IMR-90 (cell line): Measurements from ENCODE around the gene PALLD. TPM values are rescaled to one million over a fixed set of nuclear protein-coding genes. Genes with fewer than 3 reads are reported as not detected.

Source experiments
- ATAC-seq: fragments of 200-7000 bp; cut with Tn5 transposase; 2 replicates; pipeline ENCODE4 v1.9.1; 2020; ENCODE audit warnings: low read depth, mild to moderate bottlenecking, moderate library complexity
- BruUV-seq: library from RNA; stranded (reverse); fragments of 400-500 nt; replicated peaks from 2 replicates; lab custom pipeline; 2021; lab: Mats Ljungman, UMichigan
- CTCF ChIA-PET: fragments of 300-600 bp; formaldehyde crosslinking; extraction: SDS; loops from one replicate; lab custom pipeline; 2021; ENCODE audit warnings: antibody characterized with exemption; lab: Yijun Ruan, JAX
- POLR2A ChIA-PET: fragments of 300-600 bp; sonication (Branson Sonifier 250); formaldehyde crosslinking; loops from one replicate; lab custom pipeline; 2022; ENCODE audit warnings: antibody characterized with exemption; ENCODE audit not compliant: unreplicated experiment; lab: Charles Lee
- DNase-seq: peaks from one replicate; pipeline ENCODE4 v3.0.0; 2013
- H2AFZ ChIP-seq: replicated peaks from 2 replicates; pipeline ENCODE3; 2013; ENCODE audit warnings: low read length, mild to moderate bottlenecking; ENCODE audit not compliant: poor library complexity
- H2AK5ac ChIP-seq: 2 replicates; pipeline ENCODE4 v1.6.1; 2013; ENCODE audit warnings: low read depth, low read length, inconsistent platforms
- H2AK9ac ChIP-seq: replicated peaks from 2 replicates; pipeline ENCODE3; 2013; ENCODE audit warnings: mild to moderate bottlenecking, low read depth, low read length, moderate library complexity; ENCODE audit not compliant: poor library complexity
- H2BK120ac ChIP-seq: 2 replicates; pipeline ENCODE4 v1.6.1; 2013; ENCODE audit warnings: low read depth, low read length, inconsistent platforms
- H2BK15ac ChIP-seq: 3 replicates; pipeline ENCODE4 v1.6.1; 2013; ENCODE audit warnings: low read depth, low read length, inconsistent platforms
- H2BK20ac ChIP-seq: 2 replicates; pipeline ENCODE4 v1.6.1; 2013; ENCODE audit warnings: low read depth, mild to moderate bottlenecking, inconsistent platforms, low read length, moderate library complexity
- H2BK5ac ChIP-seq: 2 replicates; pipeline ENCODE4 v1.6.1; 2013; ENCODE audit warnings: mild to moderate bottlenecking, low read depth, low read length, inconsistent platforms; ENCODE audit not compliant: poor library complexity, severe bottlenecking
- H3K14ac ChIP-seq: replicated peaks from 2 replicates; pipeline ENCODE4 v1.6.1; 2013; ENCODE audit warnings: low read depth, low read length, inconsistent platforms
- H3K18ac ChIP-seq: 2 replicates; pipeline ENCODE4 v1.6.1; 2013; ENCODE audit warnings: low read depth, low read length, control low read depth
- H3K23ac ChIP-seq: 2 replicates; pipeline ENCODE4 v1.6.1; 2013; ENCODE audit warnings: low read depth, low read length, inconsistent platforms
- H3K27ac ChIP-seq: 2 replicates; pipeline ENCODE4 v1.5.1; 2013; ENCODE audit warnings: mild to moderate bottlenecking, control low read depth, low read length; ENCODE audit not compliant: insufficient read depth
- H3K27me3 ChIP-seq: 2 replicates; pipeline ENCODE4 v1.6.1; 2013; ENCODE audit warnings: low read length; ENCODE audit not compliant: control insufficient read depth, insufficient read depth
- H3K36me3 ChIP-seq: 2 replicates; pipeline ENCODE4 v1.6.1; 2013; ENCODE audit warnings: low read length, mixed read lengths; ENCODE audit not compliant: control insufficient read depth, insufficient read depth
- H3K4ac ChIP-seq: 2 replicates; pipeline ENCODE4 v1.6.1; 2013; ENCODE audit warnings: low read depth, low read length, inconsistent platforms
- H3K4me1 ChIP-seq: 2 replicates; pipeline ENCODE4 v1.6.1; 2013; ENCODE audit warnings: low read length, mixed read lengths; ENCODE audit not compliant: control insufficient read depth, insufficient read depth
- H3K4me2 ChIP-seq: 2 replicates; pipeline ENCODE4 v1.6.1; 2013; ENCODE audit warnings: low read depth, mild to moderate bottlenecking, control low read depth, low read length, moderate library complexity
- H3K4me3 ChIP-seq: 2 replicates; pipeline ENCODE4 v1.5.1; 2013; ENCODE audit warnings: low read depth, mild to moderate bottlenecking, control low read depth, low read length, moderate library complexity; ENCODE audit not compliant: insufficient read depth
- H3K56ac ChIP-seq: 2 replicates; pipeline ENCODE4 v1.6.1; 2013; ENCODE audit warnings: low read length, inconsistent platforms; ENCODE audit not compliant: insufficient read depth; ENCODE audit errors: extremely low read depth
- H3K79me1 ChIP-seq, 2 experiments: 2 replicates each; pipeline ENCODE4 v1.6.1; 2013; ENCODE audit warnings: low read length in 2 of 2, inconsistent platforms in 1 of 2, low read depth in 1 of 2
- H3K9ac ChIP-seq: 2 replicates; pipeline ENCODE4 v1.6.1; 2013; ENCODE audit warnings: low read depth, low read length, control low read depth
- H3K9me1 ChIP-seq: 2 replicates; pipeline ENCODE4 v1.6.1; 2013; ENCODE audit warnings: low read length, inconsistent platforms; ENCODE audit not compliant: insufficient read depth
- H3K9me3 ChIP-seq: 2 replicates; pipeline ENCODE4 v1.6.1; 2013; ENCODE audit warnings: low read length; ENCODE audit not compliant: control insufficient read depth, insufficient read depth
- H4K20me1 ChIP-seq: 2 replicates; pipeline ENCODE4 v1.6.1; 2013; ENCODE audit warnings: low read length, inconsistent platforms; ENCODE audit not compliant: insufficient read depth
- H4K5ac ChIP-seq: 2 replicates; pipeline ENCODE4 v1.6.1; 2013; ENCODE audit warnings: mild to moderate bottlenecking, low read depth, low read length, control low read depth
- H4K8ac ChIP-seq, 2 experiments: 2 replicates each; pipeline ENCODE4 v1.6.1; 2013; ENCODE audit warnings: low read depth in 2 of 2, low read length in 2 of 2, control low read depth in 1 of 2, inconsistent platforms in 1 of 2
- H4K91ac ChIP-seq: 2 replicates; pipeline ENCODE4 v1.6.1; 2013; ENCODE audit warnings: low read depth, low read length, inconsistent platforms; ENCODE audit not compliant: insufficient read depth
- BHLHE40 ChIP-seq: fragments of 150-350 bp; IDR thresholded peaks from 2 replicates; pipeline ENCODE4 v1.6.1; 2016; ENCODE audit warnings: mild to moderate bottlenecking, low read depth, low read length
- CEBPB ChIP-seq: IDR thresholded peaks from 2 replicates; pipeline ENCODE4 v1.6.1; 2012; ENCODE audit warnings: low read depth, low read length, improper control_type of control experiment
- FOS ChIP-seq: fragments of 150-350 bp; IDR thresholded peaks from 2 replicates; pipeline ENCODE4 v1.6.1; 2016; ENCODE audit warnings: low read depth, low read length
- MXI1 ChIP-seq: IDR thresholded peaks from 2 replicates; pipeline ENCODE4 v1.6.1; 2012; ENCODE audit warnings: low read depth, mild to moderate bottlenecking, low read length, moderate library complexity, borderline replicate concordance
- POLR2A ChIP-seq: IDR thresholded peaks from 2 replicates; pipeline ENCODE4 v1.6.1; 2012; ENCODE audit warnings: mild to moderate bottlenecking, low read depth, low read length
- RAD21 ChIP-seq: IDR thresholded peaks from 2 replicates; pipeline ENCODE4 v1.6.1; 2012; ENCODE audit warnings: low read length, improper control_type of control experiment
- RCOR1 ChIP-seq: IDR thresholded peaks from 2 replicates; pipeline ENCODE4 v1.6.1; 2012; ENCODE audit warnings: mild to moderate bottlenecking, low read length, improper control_type of control experiment; ENCODE audit not compliant: insufficient replicate concordance
- RFX5 ChIP-seq: IDR thresholded peaks from 2 replicates; pipeline ENCODE4 v1.8.0; 2012; ENCODE audit warnings: low read depth, mild to moderate bottlenecking, low read length, moderate library complexity
- USF2 ChIP-seq: fragments of 150-350 bp; IDR thresholded peaks from 2 replicates; pipeline ENCODE4 v1.6.1; 2017; ENCODE audit warnings: mild to moderate bottlenecking, antibody characterized with exemption, low read length, low read depth
- WGBS, 2 experiments: methylation state at CpG; one replicate each; pipeline versions ENCODE4 v1.1.5 to v1.1.7; 2013; ENCODE audit warnings: missing lambda C conversion rate in 2 of 2; ENCODE audit not compliant: insufficient read length in 1 of 2; ENCODE audit errors: extremely low coverage in 2 of 2; 5-methylcytosine and 5-hydroxymethylcytosine counted together
- dilution Hi-C: fragments of 300-500 bp; cut with HindIII; formaldehyde crosslinking; loops from one replicate; pipeline ENCODE4 v1.14.3; 2018; ENCODE audit warnings: low sequenced_read_pairs; ENCODE audit not compliant: unreplicated experiment
- in situ Hi-C: fragments of 300-500 bp; cut with MboI; formaldehyde crosslinking; loops from 3 replicates; pipeline ENCODE4 v1.14.3; 2019; ENCODE audit warnings: low sequenced_read_pairs, inconsistent platforms, mixed read lengths
- intact Hi-C: fragments of 100-400 bp; cut with micrococcal nuclease; formaldehyde crosslinking; loops from 2 replicates; pipeline ENCODE4 v1.10.0; 2022
- polyA plus RNA-seq, 3 experiments: library from polyadenylated mRNA; depleted of rRNA; stranded (reverse); fragments of >200 nt; gene quantifications; 2 replicates each; pipeline ENCODE4 v1.2.3, GENCODE V29; 2012; ENCODE audit warnings: low replicate concordance in 1 of 3
- total RNA-seq: library from RNA; depleted of rRNA; stranded (reverse); fragments of >200 nt; gene quantifications from 2 replicates; pipeline ENCODE4 v1.2.3, GENCODE V29; 2012

PALLD gene
- total and polyA plus RNA-seq, 2 of the 4 experiments (the other 2 are of a cell fraction), result 91.0 to 91.9 TPM

- Histone ChIP-seq H3K4me1 (peaks cover 26% of the 10 kb centered on the region), H4K91ac (peak overlapping the region; percentile 57; the same call in 1 of the 2 replicates), H3K4me2 (no peak overlapping the region), H2AK5ac (peak overlapping the region; percentile 15; the same call in 1 of the 2 replicates), H4K8ac (peak overlapping the region in 1 of 2 experiments; percentile 36; a peak in 1 of 4 replicates), H2BK15ac (peak overlapping the region; percentile 75; the same call in 1 of the 3 replicates), H3K27me3 (no peaks in the 10 kb centered on the region), H3K23ac (no peak overlapping the region; the same call in 1 of the 2 replicates), H3K79me1 (peaks cover 42 to 66% of the 10 kb centered on the region in 2 experiments), H3K4me3 (no peak overlapping the region), H2BK120ac (peak overlapping the region; percentile 65; the same call in 1 of the 2 replicates), H2BK5ac (peak overlapping the region; percentile 85), H2BK20ac (peak overlapping the region; percentile 61; the same call in 1 of the 2 replicates), H4K5ac (peak overlapping the region; percentile 66), H3K36me3 (peaks cover 30% of the 10 kb centered on the region), H4K20me1 (no peaks in the 10 kb centered on the region; the same call in none of the 2 replicates), H3K18ac (peak overlapping the region; percentile 24; the same call in 1 of the 2 replicates), H3K27ac (peak overlapping the region; percentile 41; the same call in 1 of the 2 replicates), H3K14ac (peak overlapping the region; percentile 17; the same call in 1 of the 2 replicates), H3K9me3 (peaks cover 4% of the 10 kb centered on the region), H3K56ac (no peak overlapping the region), H3K4ac (peak overlapping the region; percentile 65), H3K9me1 (peaks cover 12% of the 10 kb centered on the region), H2AK9ac (peak overlapping the region; percentile 8), H3K9ac (no peak overlapping the region), H2AFZ (no peak overlapping the region)
- BruUV-seq, result no TSS peak
- TF ChIP-seq RCOR1, result peak; percentile 88
- peak; percentile 94 for TF ChIP-seq CEBPB
- peak; percentile 36; the same call in 1 of the 2 replicates for TF ChIP-seq FOS
- TF ChIP-seq RFX5, result no peak
- 0 out of 2 replicates have a peak, but pooled peaks have one; percentile 7 for TF ChIP-seq MXI1
- TF ChIP-seq BHLHE40, result peak; percentile 44
- no peak for TF ChIP-seq POLR2A
- TF ChIP-seq USF2, result peak; percentile 59; the same call in 1 of the 2 replicates
- no peak for TF ChIP-seq RAD21
- in situ Hi-C loops (no loop called here), dilution Hi-C loops (no loop called here), intact Hi-C loops (no loop called here)
- DNase-seq (peak; percentile 75), ATAC-seq (no peak)
- POLR2A ChIA-PET, result interaction anchor here (0.5 to 0.7 kb wide), 3 partner anchors 51 to 547 kb away, joined by 4 to 18 read pairs (median 10); no protein-coding TSS in a partner anchor
- CTCF ChIA-PET, result no interaction called here
- 83% methylated on average over 1 of the region's 9 CpGs; no CpG with 5 or more reads in 1 of the 2 experiments for WGBS, 2 experiments
These were observed 385.9 kb downstream of the PALLD start for GRCh38 chr4:168882650-168883233.
